DOHH2 (cell line): ENCODE measurements around the gene NUP205.

Source experiments
- CTCF ChIP-seq: fragments of 200-600 bp; sonication (generic); IDR thresholded peaks from one replicate; pipeline ENCODE4 v1.5.1; 2014; ENCODE audit warnings: antibody characterized with exemption, mild to moderate bottlenecking, low read depth, low read length; ENCODE audit not compliant: poor library complexity, severe bottlenecking
- EZH2phosphoT487 ChIP-seq: fragments of 200-600 bp; sonication (generic); IDR thresholded peaks from 2 replicates; pipeline ENCODE4 v1.6.1; 2017; ENCODE audit warnings: borderline replicate concordance, mild to moderate bottlenecking, antibody characterized with exemption, low read length, moderate library complexity, mixed read lengths

GRCh38 chr7:135573541-135573940, 15.8 kb downstream of the NUP205 start:
- TF ChIP-seq CTCF (no peak), EZH2phosphoT487 (no peak)
